Subcutaneous abdominal adipose tissue (tissue), 5 donors: ENCODE data around the gene COL4A2.

Experiments
- H3K27ac ChIP-seq: one replicate; pipeline ENCODE4 v1.7.0; 2013; ENCODE audit warnings: low read depth, mild to moderate bottlenecking, inconsistent platforms, low read length, moderate library complexity
- H3K27me3 ChIP-seq, 5 donors: one replicate each; pipeline ENCODE4 v1.7.0; 2013; ENCODE audit warnings: low read length in 5 of 5, inconsistent platforms in 1 of 5; ENCODE audit not compliant: control insufficient read depth in 5 of 5, insufficient read depth in 4 of 5
- H3K36me3 ChIP-seq, 5 donors: one replicate each; pipeline ENCODE4 v1.7.0; 2013; ENCODE audit warnings: low read length in 5 of 5; ENCODE audit not compliant: control insufficient read depth in 5 of 5, insufficient read depth in 5 of 5
- H3K4me1 ChIP-seq, 5 donors: one replicate each; pipeline ENCODE4 v1.7.0; 2013; ENCODE audit warnings: low read length in 5 of 5, mild to moderate bottlenecking in 3 of 5, moderate library complexity in 1 of 5; ENCODE audit not compliant: control insufficient read depth in 5 of 5, insufficient read depth in 5 of 5
- H3K4me3 ChIP-seq, 5 donors: one replicate each; pipeline ENCODE4 v1.7.0; 2013; ENCODE audit warnings: low read length in 5 of 5, low read depth in 1 of 5
- H3K9ac ChIP-seq, 5 donors: one replicate each; pipeline ENCODE4 v1.7.0; 2013; ENCODE audit warnings: low read length in 5 of 5, mild to moderate bottlenecking in 4 of 5, moderate library complexity in 3 of 5
- H3K9me3 ChIP-seq, 5 donors: one replicate each; pipeline ENCODE4 v1.7.0; 2013; ENCODE audit warnings: low read length in 5 of 5; ENCODE audit not compliant: control insufficient read depth in 5 of 5
- donor health status: healthy.
- donor health status: healthy.
- donor health status: healthy.
- donor health status: healthy.
- donor health status: healthy.

The COL4A2 gene

DNA sequence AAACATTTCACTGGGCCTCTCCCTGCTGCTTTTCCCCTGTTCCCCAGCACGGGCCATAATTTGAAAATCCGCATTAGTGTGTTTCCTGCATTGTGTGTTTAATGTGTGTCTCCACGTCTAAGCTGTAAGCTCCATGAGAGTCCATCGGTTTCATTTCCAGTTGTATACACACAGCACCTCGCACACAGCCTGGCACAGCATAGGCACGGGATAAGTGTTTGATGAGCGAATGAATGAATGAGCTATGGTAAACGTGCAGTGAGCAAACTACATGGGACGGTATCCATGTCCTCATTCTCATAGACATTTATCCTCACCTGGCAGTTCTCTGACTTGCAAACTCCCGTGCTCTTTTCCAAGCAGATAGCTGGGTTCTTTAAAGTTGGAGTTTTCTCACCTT lies 148.4 kb downstream of the COL4A2 start:
- Histone ChIP-seq H3K36me3 (peaks cover 8 to 82% (median 60%) of the 10 kb centered on the region in 5 donors), H3K27me3 (no peaks in the 10 kb centered on the region), H3K4me1 (peaks cover 3 to 17% (median 9%) of the 10 kb centered on the region in 5 donors), H3K4me3 (no peak overlapping the region), H3K27ac (no peak overlapping the region), H3K9ac (no peak overlapping the region), H3K9me3 (no peaks in the 10 kb centered on the region)

DNA sequence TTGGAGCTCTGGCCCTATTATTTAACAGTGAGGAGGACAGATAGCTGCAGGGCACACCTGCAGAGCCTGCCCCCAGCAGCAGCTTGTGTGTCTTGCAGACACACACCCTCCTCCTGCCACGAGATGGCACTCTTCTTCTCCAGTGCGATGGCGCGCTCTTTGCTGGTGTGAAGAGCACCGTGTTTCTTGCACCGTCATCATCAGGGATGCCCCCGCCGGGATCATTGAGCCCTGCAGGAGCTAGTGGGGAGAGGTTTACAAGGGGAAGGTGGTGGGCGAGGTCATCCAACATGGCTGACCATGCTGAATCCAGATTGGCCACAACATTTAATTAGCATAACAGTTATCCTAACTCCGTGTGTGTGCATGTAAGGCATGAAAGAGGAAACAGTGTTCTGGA lies 148.9 kb downstream of the COL4A2 start:
- no peak overlapping the region for H3K4me3 ChIP-seq
- H3K9me3 ChIP-seq = no peaks in the 10 kb centered on the region
- no peaks in the 10 kb centered on the region for H3K27me3 ChIP-seq
- peaks cover 8 to 82% (median 60%) of the 10 kb centered on the region in 5 donors for H3K36me3 ChIP-seq
- no peak overlapping the region for H3K27ac ChIP-seq
- H3K4me1 ChIP-seq = peaks cover 3 to 17% (median 9%) of the 10 kb centered on the region in 5 donors
- no peak overlapping the region for H3K9ac ChIP-seq

DNA sequence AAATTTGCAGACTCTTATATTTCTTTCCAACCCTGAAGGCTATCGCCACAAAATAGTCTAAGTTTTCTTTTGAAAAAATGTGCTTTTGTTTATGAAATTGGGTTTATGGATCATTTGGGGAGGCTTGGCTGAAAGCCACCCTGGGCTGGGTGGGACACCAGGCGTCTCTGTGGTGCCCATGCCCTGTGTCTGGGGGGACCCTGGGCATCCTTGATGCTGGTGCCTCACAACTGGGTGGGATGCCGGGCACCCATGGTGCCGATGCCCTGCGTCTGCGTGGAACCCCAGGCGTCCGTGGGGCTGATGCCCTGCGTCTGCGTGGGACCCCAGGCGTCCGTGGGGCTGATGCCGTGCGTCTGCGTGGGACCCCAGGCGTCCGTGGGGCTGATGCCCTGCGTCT lies 149.5 kb downstream of the COL4A2 start:
- no peak overlapping the region for H3K27ac ChIP-seq
- H3K4me3 ChIP-seq = no peak overlapping the region
- peaks cover 3 to 17% (median 9%) of the 10 kb centered on the region in 5 donors for H3K4me1 ChIP-seq
- no peak overlapping the region for H3K9ac ChIP-seq
- H3K36me3 ChIP-seq = peaks cover 5 to 82% (median 59%) of the 10 kb centered on the region in 5 donors
- H3K27me3 ChIP-seq = no peaks in the 10 kb centered on the region
- no peaks in the 10 kb centered on the region for H3K9me3 ChIP-seq

GRCh38 chr13:110457361-110457760 lies 150.3 kb downstream of the COL4A2 start:
- Histone ChIP-seq H3K36me3 (peaks cover 3 to 84% (median 62%) of the 10 kb centered on the region in 5 donors), H3K27ac (no peak overlapping the region), H3K9me3 (no peaks in the 10 kb centered on the region), H3K4me1 (peaks cover 3 to 17% (median 9%) of the 10 kb centered on the region in 5 donors), H3K9ac (no peak overlapping the region), H3K4me3 (no peak overlapping the region), H3K27me3 (no peaks in the 10 kb centered on the region)

- H3K36me3 ChIP-seq = peaks cover 3 to 90% (median 69%) of the 10 kb centered on the region in 5 donors
These were observed 150.9 kb downstream of the COL4A2 start for GRCh38 chr13:110458017-110458416.

DNA sequence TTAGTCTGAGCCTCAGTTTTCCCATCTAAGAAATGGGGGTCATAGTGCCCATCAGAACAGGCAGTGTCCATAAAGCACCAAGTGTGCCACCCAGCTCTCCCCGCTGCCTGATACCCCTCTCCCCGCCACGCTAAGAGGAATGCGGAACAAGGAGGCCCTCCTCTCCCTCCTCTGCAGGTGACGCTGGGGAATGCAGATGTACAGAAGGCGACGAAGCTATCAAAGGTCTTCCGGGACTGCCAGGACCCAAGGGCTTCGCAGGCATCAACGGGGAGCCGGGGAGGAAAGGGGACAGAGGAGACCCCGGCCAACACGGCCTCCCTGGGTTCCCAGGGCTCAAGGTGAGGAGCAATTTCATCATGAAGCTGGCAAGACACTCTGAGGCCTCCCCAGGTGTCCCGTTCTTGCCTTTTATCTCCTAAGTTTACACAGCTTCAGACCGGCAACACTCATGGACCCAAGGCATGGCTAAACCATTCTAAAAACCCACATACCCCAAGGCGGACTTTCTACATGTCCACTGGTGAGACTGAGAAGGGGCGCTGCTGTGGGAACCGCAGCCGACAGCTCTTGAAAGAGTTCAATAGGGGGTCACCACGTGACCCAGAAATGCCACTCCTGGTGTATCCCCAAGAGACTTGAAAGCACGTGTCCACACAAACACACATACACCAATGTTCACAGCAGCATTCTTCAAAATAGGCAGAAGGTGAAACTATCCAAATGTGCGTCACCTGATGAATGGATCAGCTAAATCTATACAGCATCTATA lies 151.7 kb downstream of the COL4A2 start:
- no peak overlapping the region for H3K9ac ChIP-seq
- peaks cover 3 to 91% (median 75%) of the 10 kb centered on the region in 5 donors for H3K36me3 ChIP-seq
- peaks cover 3 to 12% (median 8%) of the 10 kb centered on the region in 5 donors for H3K4me1 ChIP-seq
- peak overlapping the region; percentile 21 for H3K27ac ChIP-seq
- no peaks in the 10 kb centered on the region for H3K27me3 ChIP-seq
- no peak overlapping the region for H3K4me3 ChIP-seq
- no peaks in the 10 kb centered on the region for H3K9me3 ChIP-seq

More at GRCh38 chr13:110458017-110458416, 150.9 kb downstream of the COL4A2 start:
- Histone ChIP-seq H3K9ac (no peak overlapping the region), H3K27ac (peak overlapping the region; percentile 21), H3K9me3 (no peaks in the 10 kb centered on the region), H3K27me3 (no peaks in the 10 kb centered on the region), H3K4me3 (no peak overlapping the region), H3K4me1 (peaks cover 3 to 17% (median 9%) of the 10 kb centered on the region in 5 donors)

DNA sequence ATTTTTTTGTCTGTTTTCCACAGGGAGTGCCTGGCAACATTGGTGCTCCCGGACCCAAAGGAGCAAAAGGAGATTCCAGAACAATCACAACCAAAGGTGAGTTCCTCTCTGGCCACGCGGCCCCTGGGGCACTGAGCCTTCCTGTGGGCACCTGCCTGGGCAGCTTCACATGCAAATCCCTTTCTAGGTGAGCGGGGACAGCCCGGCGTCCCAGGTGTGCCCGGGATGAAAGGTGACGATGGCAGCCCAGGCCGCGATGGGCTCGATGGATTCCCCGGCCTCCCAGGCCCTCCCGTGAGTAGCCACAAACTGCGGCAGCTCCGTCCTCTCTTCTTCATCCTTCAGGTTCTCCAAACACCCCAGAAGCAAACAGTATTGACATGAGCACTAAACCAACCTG lies 155.0 kb downstream of the COL4A2 start:
- Histone ChIP-seq H3K36me3 (peaks cover 3 to 100% (median 92%) of the 10 kb centered on the region in 5 donors), H3K9me3 (no peaks in the 10 kb centered on the region), H3K4me1 (peaks cover 0 to 12% (median 8%) of the 10 kb centered on the region in 5 donors), H3K27ac (no peak overlapping the region), H3K9ac (no peak overlapping the region), H3K27me3 (no peaks in the 10 kb centered on the region), H3K4me3 (no peak overlapping the region)

- peaks cover 0 to 11% (median 8%) of the 10 kb centered on the region in 5 donors for H3K4me1 ChIP-seq
- no peak overlapping the region for H3K4me3 ChIP-seq
- peak overlapping the region; percentile 10 for H3K27ac ChIP-seq
- H3K36me3 ChIP-seq = peaks cover 3 to 100% (median 92%) of the 10 kb centered on the region in 5 donors
- no peak overlapping the region for H3K9ac ChIP-seq
- no peaks in the 10 kb centered on the region for H3K27me3 ChIP-seq
- no peaks in the 10 kb centered on the region for H3K9me3 ChIP-seq
These were observed 156.1 kb downstream of the COL4A2 start for GRCh38 chr13:110463156-110463555.

GRCh38 chr13:110463871-110464510 lies 156.9 kb downstream of the COL4A2 start:
- H3K27ac ChIP-seq = no peak overlapping the region
- no peak overlapping the region for H3K9ac ChIP-seq
- peaks cover 3 to 100% (median 94%) of the 10 kb centered on the region in 5 donors for H3K36me3 ChIP-seq
- H3K4me1 ChIP-seq = peaks cover 0 to 4% (median 2%) of the 10 kb centered on the region in 5 donors
- no peaks in the 10 kb centered on the region for H3K27me3 ChIP-seq
- no peaks in the 10 kb centered on the region for H3K9me3 ChIP-seq
- no peak overlapping the region for H3K4me3 ChIP-seq
